HCT116 (cell line): ENCODE measurements around the gene DENND1A. TPM values are rescaled to one million over a fixed set of nuclear protein-coding genes. Genes with fewer than 3 reads are reported as not detected.

Experiments used
- ATAC-seq: fragments of 200-7000 bp; cut with Tn5 transposase; 2 replicates; pipeline ENCODE4 v1.9.1; 2020; ENCODE audit warnings: mild to moderate bottlenecking, moderate library complexity
- BruUV-seq: library from RNA; stranded (reverse); fragments of 400-500 nt; replicated peaks from 2 replicates; lab custom pipeline; 2021; lab: Mats Ljungman, UMichigan
- CTCF ChIA-PET: fragments of 300-600 bp; sonication (Branson Sonifier 250); formaldehyde crosslinking; loops from one replicate; lab custom pipeline; 2021; ENCODE audit warnings: antibody characterized with exemption; lab: Charles Lee
- POLR2A ChIA-PET: fragments of 300-600, 350-600 bp; sonication (Branson Sonifier 250); formaldehyde crosslinking; loops from one replicate; lab custom pipeline; 2021; ENCODE audit warnings: antibody characterized with exemption; lab: Charles Lee
- RAD21 ChIA-PET, 2 experiments: fragments of 300-600 bp; sonication (Branson Sonifier 250); formaldehyde crosslinking; loops; one replicate each; lab custom pipeline; 2023; ENCODE audit warnings: low total read pairs in 2 of 2; ENCODE audit not compliant: uncharacterized antibody in 2 of 2, unreplicated experiment in 2 of 2, low non-redundant PET in 1 of 2; lab: Charles Lee
- DNase-seq: peaks from one replicate; pipeline ENCODE4 v3.0.0-alpha.2; 2010; ENCODE audit warnings: low read depth, low spot score
- H2AFZ ChIP-seq: fragments of 200-600 bp; shearing (Covaris generic), sonication (generic); 2 replicates; pipeline ENCODE4 v1.6.1; 2017; ENCODE audit warnings: low read depth, mixed run types, mixed read lengths, antibody characterized with exemption, low read length; ENCODE audit not compliant: poor library complexity, severe bottlenecking
- H3K27ac ChIP-seq: 2 replicates; pipeline ENCODE4 v1.5.1; 2012; ENCODE audit warnings: low read depth, low read length
- H3K27me3 ChIP-seq: fragments of 200-600 bp; sonication (generic); 2 replicates; pipeline ENCODE4 v1.6.1; 2016; ENCODE audit warnings: mixed run types, low read length, mixed read lengths; ENCODE audit not compliant: insufficient read depth
- H3K36me3 ChIP-seq, 2 experiments: fragments of 200-500 bp in 1 of 2; fragments of 200-600 bp in 1 of 2; sonication (Bioruptor generic) in 1 of 2; sonication (generic) in 1 of 2; 2 replicates each; pipeline versions ENCODE4 v1.5.1 to v1.6.1; 2014 to 2016; ENCODE audit warnings: low read length in 2 of 2, inconsistent platforms in 1 of 2, mixed read lengths in 1 of 2, mixed run types in 1 of 2; ENCODE audit not compliant: insufficient read depth in 2 of 2, control insufficient read depth in 1 of 2
- H3K4me1 ChIP-seq, 2 experiments: fragments of 200-600 bp in 1 of 2; sonication (generic) in 1 of 2; 2 replicates each; pipeline versions ENCODE4 v1.5.1 to v1.6.1; 2012 to 2017; ENCODE audit warnings: low read length in 2 of 2, inconsistent platforms in 1 of 2, mild to moderate bottlenecking in 1 of 2, mixed read lengths in 1 of 2, mixed run types in 1 of 2, moderate library complexity in 1 of 2; ENCODE audit not compliant: insufficient read depth in 2 of 2, control insufficient read depth in 1 of 2
- H3K4me2 ChIP-seq: fragments of 200-600 bp; sonication (generic); 2 replicates; pipeline ENCODE4 v1.6.1; 2017; ENCODE audit warnings: mixed run types, low read length, mixed read lengths
- H3K4me3 ChIP-seq, 2 experiments: fragments of 200-600 bp in 1 of 2; sonication (generic) in 1 of 2; replicated peaks in 1 of 2; 2 replicates each; pipeline ENCODE4 v1.5.1; 2011 to 2016; ENCODE audit warnings: low read length in 2 of 2, control low read depth in 1 of 2, low read depth in 1 of 2, mild to moderate bottlenecking in 1 of 2, mixed read lengths in 1 of 2, mixed run types in 1 of 2
- H3K79me2 ChIP-seq: fragments of 200-600 bp; sonication (generic); 2 replicates; pipeline ENCODE4 v1.6.1; 2017; ENCODE audit warnings: mild to moderate bottlenecking, mixed run types, low read length, moderate library complexity, mixed read lengths; ENCODE audit not compliant: insufficient read depth
- H3K9ac ChIP-seq: fragments of 200-600 bp; sonication (generic); 2 replicates; pipeline ENCODE4 v1.6.1; 2016; ENCODE audit warnings: low read length, mixed read lengths
- H3K9me2 ChIP-seq: fragments of 200-600 bp; sonication (generic), shearing (Covaris generic); 2 replicates; pipeline ENCODE4 v1.6.1; 2017; ENCODE audit warnings: mixed run types, mild to moderate bottlenecking, moderate library complexity; ENCODE audit not compliant: insufficient read depth
- H3K9me3 ChIP-seq, 2 experiments: fragments of 200-500 bp in 1 of 2; fragments of 200-600 bp in 1 of 2; sonication (Bioruptor generic) in 1 of 2; sonication (generic) in 1 of 2; 2 replicates each; pipeline ENCODE4 v1.6.1; 2014 to 2017; ENCODE audit warnings: low read length in 2 of 2, mixed read lengths in 2 of 2, inconsistent platforms in 1 of 2, low read depth in 1 of 2, mild to moderate bottlenecking in 1 of 2, mixed run types in 1 of 2, moderate library complexity in 1 of 2; ENCODE audit not compliant: control insufficient read depth in 1 of 2, insufficient read depth in 1 of 2
- H4K20me1 ChIP-seq: fragments of 200-600 bp; sonication (generic), shearing (Covaris generic); 2 replicates; pipeline ENCODE4 v1.6.1; 2017; ENCODE audit warnings: mixed run types, mild to moderate bottlenecking, moderate library complexity; ENCODE audit not compliant: insufficient read depth
- CBX3 ChIP-seq: IDR thresholded peaks from 2 replicates; pipeline ENCODE4 v1.6.1; 2012; ENCODE audit warnings: low read depth
- MAX ChIP-seq: IDR thresholded peaks from 2 replicates; pipeline ENCODE4 v1.6.1; 2012
- POLR2A ChIP-seq: IDR thresholded peaks from 2 replicates; pipeline ENCODE4 v1.7.0; 2011; ENCODE audit warnings: borderline replicate concordance; ENCODE audit not compliant: insufficient read depth, insufficient read length; ENCODE audit errors: extremely low read depth
- REST ChIP-seq: IDR thresholded peaks from 2 replicates; pipeline ENCODE4 v1.6.1; 2012; ENCODE audit warnings: low read depth
- TCF7L2 ChIP-seq: IDR thresholded peaks from 2 replicates; pipeline ENCODE4 v1.7.0; 2011; ENCODE audit warnings: borderline replicate concordance, inconsistent platforms; ENCODE audit not compliant: insufficient read depth, insufficient read length; ENCODE audit errors: extremely low read depth
- intact Hi-C: fragments of 100-400 bp; cut with micrococcal nuclease; formaldehyde crosslinking; loops from 2 replicates; pipeline ENCODE4 v1.10.0; 2022
- total RNA-seq: library from RNA; stranded (reverse); gene quantifications from one replicate; pipeline ENCODE4 v1.2.1, GENCODE V29; 2021; ENCODE audit not compliant: unreplicated experiment

DENND1A gene
- total RNA-seq, 1 experiment from 2014 or later = 33.0 TPM

- Histone ChIP-seq H3K36me3 (no peaks in the 10 kb centered on the region), H3K27ac (no peak overlapping the region), H3K9me3 (no peaks in the 10 kb centered on the region), H3K4me3 (no peak overlapping the region), H4K20me1 (0 out of 2 replicates have a peak, but pooled peaks cover 4% of the 10 kb centered on the region), H3K4me1 (no peaks in the 10 kb centered on the region), H3K9me2 (no peaks in the 10 kb centered on the region), H3K27me3 (no peaks in the 10 kb centered on the region), H3K79me2 (no peaks in the 10 kb centered on the region), H2AFZ (no peak overlapping the region), H3K4me2 (no peak overlapping the region), H3K9ac (no peak overlapping the region)
- BruUV-seq = no TSS peak
- TF ChIP-seq TCF7L2 = no peak
- CTCF ChIA-PET = no interaction called here
- ATAC-seq (no peak), DNase-seq (no peak)
- POLR2A ChIA-PET = no interaction called here
- intact Hi-C loops = no loop called here
- RAD21 ChIA-PET = no interaction called here
These were observed 360.9 kb downstream of the DENND1A start for GRCh38 chr9:123568691-123569688.

GRCh38 chr9:123567013-123567412 lies 362.9 kb downstream of the DENND1A start:
- H4K20me1 ChIP-seq = 0 out of 2 replicates have a peak, but pooled peaks cover 4% of the 10 kb centered on the region
- no TSS peak for BruUV-seq
- no peak overlapping the region for H3K4me2 ChIP-seq
- no peak overlapping the region for H3K27ac ChIP-seq
- H3K4me1 ChIP-seq = no peaks in the 10 kb centered on the region
- ChIA-PET POLR2A (no interaction called here), CTCF (no interaction called here), RAD21 (no interaction called here)
- ATAC-seq = no peak
- no peak overlapping the region for H3K9ac ChIP-seq
- no peaks in the 10 kb centered on the region for H3K79me2 ChIP-seq
- no peaks in the 10 kb centered on the region for H3K9me3 ChIP-seq
- no peak overlapping the region for H3K4me3 ChIP-seq
- no peak overlapping the region for H2AFZ ChIP-seq
- H3K9me2 ChIP-seq = no peaks in the 10 kb centered on the region
- no peaks in the 10 kb centered on the region for H3K27me3 ChIP-seq
- intact Hi-C loops = no loop called here
- H3K36me3 ChIP-seq = no peaks in the 10 kb centered on the region
- TF ChIP-seq REST = no peak
- no peak for TF ChIP-seq POLR2A
- no peak for TF ChIP-seq CBX3
- no peak for TF ChIP-seq MAX
- DNase-seq = no peak
